BJ (cell line): ENCODE results near the gene PLA2G2E. TPM values are rescaled to one million over a fixed set of nuclear protein-coding genes. Genes with fewer than 3 reads are reported as not detected.

Source experiments
- CTCF ChIA-PET: fragments of 350-600 bp; formaldehyde crosslinking; extraction: SDS; loops from one replicate; lab custom pipeline; 2021; ENCODE audit warnings: antibody characterized with exemption, inconsistent platforms; lab: Yijun Ruan, JAX
- POLR2A ChIA-PET: fragments of 300-600 bp; sonication (Branson Sonifier 250); formaldehyde crosslinking; extraction: SDS; loops from one replicate; lab custom pipeline; 2021; ENCODE audit warnings: antibody characterized with exemption; lab: Charles Lee
- DNase-seq: peaks from one replicate; pipeline ENCODE4 v3.0.0-alpha.2; 2011; ENCODE audit warnings: low read depth
- H3K27me3 ChIP-seq: 2 replicates; pipeline ENCODE4 v1.6.0; 2011; ENCODE audit warnings: low read length; ENCODE audit not compliant: control insufficient read depth, insufficient read depth
- H3K36me3 ChIP-seq: 2 replicates; pipeline ENCODE4 v1.5.1; 2011; ENCODE audit warnings: low read length; ENCODE audit not compliant: control insufficient read depth, insufficient read depth
- H3K4me3 ChIP-seq: 2 replicates; pipeline ENCODE4 v1.5.1; 2011; ENCODE audit warnings: low read depth, mild to moderate bottlenecking, control low read depth, low read length
- CTCF ChIP-seq: IDR thresholded peaks from 2 replicates; pipeline ENCODE4 v1.5.1; 2011; ENCODE audit warnings: low read depth, mild to moderate bottlenecking, control low read depth, inconsistent platforms, low read length, moderate library complexity; ENCODE audit not compliant: insufficient read depth
- polyA plus RNA-seq: library from polyadenylated mRNA; depleted of rRNA; stranded (reverse); fragments of >200 nt; gene quantifications from 2 replicates; pipeline ENCODE4 v1.2.3, GENCODE V29; 2011; rRNA removed

Gene PLA2G2E
- polyA plus RNA-seq, 1 experiment = not detected

GRCh38 chr1:19877821-19878636, 45.4 kb downstream of the PLA2G2E start:
- CTCF ChIA-PET = interaction anchor here (0.5 to 1.1 kb wide), 5 partner anchors 11 to 174 kb away, joined by 3 to 4 read pairs (median 3); no protein-coding TSS in a partner anchor
- no peaks in the 10 kb centered on the region for H3K27me3 ChIP-seq
- POLR2A ChIA-PET = no interaction called here
- no peaks in the 10 kb centered on the region for H3K36me3 ChIP-seq
- TF ChIP-seq CTCF = no peak
- H3K4me3 ChIP-seq = no peak overlapping the region
- DNase-seq = no peak

GRCh38 chr1:19877181-19877750, 46.2 kb downstream of the PLA2G2E start:
- ChIA-PET CTCF (interaction anchor here (0.6 to 1.3 kb wide), 3 partner anchors 11 to 172 kb away, joined by 3 read pairs; no protein-coding TSS in a partner anchor), POLR2A (no interaction called here)

GRCh38 chr1:19872190-19872589, 51.2 kb downstream of the PLA2G2E start:
- Histone ChIP-seq H3K27me3 (no peaks in the 10 kb centered on the region), H3K4me3 (no peak overlapping the region), H3K36me3 (no peaks in the 10 kb centered on the region)
- ChIA-PET POLR2A (no interaction called here), CTCF (interaction anchor here (0.6 to 2.1 kb wide), 5 partner anchors 9 to 169 kb away, joined by 3 to 9 read pairs (median 4); partner anchors contain the start of gene OTUD3)
- TF ChIP-seq CTCF = peak; percentile 19; the same call in 1 of the 2 replicates
- DNase-seq = no peak

More at GRCh38 chr1:19877181-19877750, 46.2 kb downstream of the PLA2G2E start:
- H3K36me3 ChIP-seq = no peaks in the 10 kb centered on the region
- H3K4me3 ChIP-seq = no peak overlapping the region
- no peaks in the 10 kb centered on the region for H3K27me3 ChIP-seq
- no peak for TF ChIP-seq CTCF
- DNase-seq = no peak

Other genes with a start within 250 kb of the PLA2G2E start
- gene TMCO4, start 123.7 kb downstream of the PLA2G2E start, polyA plus RNA-seq = 15.6 and 22.0 TPM in 2 replicates
- not detected in 2 replicates for gene RNF186, start 108.3 kb downstream of the PLA2G2E start, polyA plus RNA-seq
- 2.5 and 4.1 TPM in 2 replicates for gene OTUD3, start 41.2 kb downstream of the PLA2G2E start, polyA plus RNA-seq
- not detected in 2 replicates for gene PLA2G2A, start 56.0 kb upstream of the PLA2G2E start, polyA plus RNA-seq
- not detected in 2 replicates for gene PLA2G5, start 146.6 kb upstream of the PLA2G2E start, polyA plus RNA-seq
- gene PLA2G2D, start 195.9 kb upstream of the PLA2G2E start, polyA plus RNA-seq = not detected in 2 replicates
- not detected in 2 replicates for gene PLA2G2F, start 215.7 kb upstream of the PLA2G2E start, polyA plus RNA-seq